ENCODE results near the gene GOLPH3.

The GOLPH3 gene

GRCh38 chr5:32103521-32103920 lies 70.6 kb downstream of the GOLPH3 start:
- TF ChIP-seq EP300 (IDR thresholded peaks at IDR 0.05; ENCODE audit: borderline replicate concordance), result no peak

- TF ChIP-seq FOXM1 (IDR thresholded peaks at IDR 0.05; ENCODE audit: borderline replicate concordance, low read depth) (no peak), TAF1 (IDR thresholded peaks at IDR 0.05; ENCODE audit: low read depth) (no peak), EP300 (IDR thresholded peaks at IDR 0.05; ENCODE audit: borderline replicate concordance) (no peak), TCF12 (IDR thresholded peaks at IDR 0.05; ENCODE audit: low read depth) (no peak), NFIC (IDR thresholded peaks at IDR 0.05) (no peak)
These were observed 71.7 kb downstream of the GOLPH3 start for GRCh38 chr5:32102254-32102986.

- TF ChIP-seq USF1 (IDR thresholded peaks at IDR 0.05), result no peak
- TF ChIP-seq RAD21 (IDR thresholded peaks at IDR 0.05; ENCODE audit: low read depth), result no peak
- no peak for TF ChIP-seq CEBPB (IDR thresholded peaks at IDR 0.05)
- no peak for TF ChIP-seq FOXM1 (IDR thresholded peaks at IDR 0.05; ENCODE audit: borderline replicate concordance, low read depth)
- TF ChIP-seq CREB1 (IDR thresholded peaks at IDR 0.05; ENCODE audit: low read depth), result no peak
- TF ChIP-seq TAF1 (IDR thresholded peaks at IDR 0.05; ENCODE audit: low read depth), result no peak
- TF ChIP-seq EGR1 (IDR thresholded peaks at IDR 0.05), result no peak
These were observed 73.3 kb downstream of the GOLPH3 start for GRCh38 chr5:32100691-32101302.

GRCh38 chr5:32100230-32100629 lies 73.9 kb downstream of the GOLPH3 start:
- TF ChIP-seq TAF1 (IDR thresholded peaks at IDR 0.05; ENCODE audit: low read depth), result no peak
- no peak for TF ChIP-seq REST (IDR thresholded peaks at IDR 0.05; ENCODE audit: low read depth)
- no peak for TF ChIP-seq YY1 (IDR thresholded peaks at IDR 0.05; ENCODE audit: low read depth)
- TF ChIP-seq CEBPB (IDR thresholded peaks at IDR 0.05), result no peak
- no peak for TF ChIP-seq MAX (IDR thresholded peaks at IDR 0.05)
- TF ChIP-seq ZBTB7A (IDR thresholded peaks at IDR 0.05; ENCODE audit: low read depth), result no peak
- TF ChIP-seq NFIC (IDR thresholded peaks at IDR 0.05), result no peak
- TF ChIP-seq EGR1 (IDR thresholded peaks at IDR 0.05), result no peak
- TF ChIP-seq USF1 (IDR thresholded peaks at IDR 0.05), result no peak
- no peak for TF ChIP-seq EP300 (IDR thresholded peaks at IDR 0.05; ENCODE audit: borderline replicate concordance)
- no peak for TF ChIP-seq TEAD4 (IDR thresholded peaks at IDR 0.05)
- TF ChIP-seq TCF12 (IDR thresholded peaks at IDR 0.05; ENCODE audit: low read depth), result no peak
- TF ChIP-seq FOXM1 (IDR thresholded peaks at IDR 0.05; ENCODE audit: borderline replicate concordance, low read depth), result no peak
- TF ChIP-seq RAD21 (IDR thresholded peaks at IDR 0.05; ENCODE audit: low read depth), result no peak
- no peak for TF ChIP-seq CREB1 (IDR thresholded peaks at IDR 0.05; ENCODE audit: low read depth)

GRCh38 chr5:32099486-32100035 lies 74.6 kb downstream of the GOLPH3 start:
- TF ChIP-seq EP300 (IDR thresholded peaks at IDR 0.05; ENCODE audit: borderline replicate concordance) (no peak), TAF1 (IDR thresholded peaks at IDR 0.05; ENCODE audit: low read depth) (no peak), RAD21 (IDR thresholded peaks at IDR 0.05; ENCODE audit: low read depth) (no peak), CREB1 (IDR thresholded peaks at IDR 0.05; ENCODE audit: low read depth) (no peak), REST (IDR thresholded peaks at IDR 0.05; ENCODE audit: low read depth) (no peak), USF1 (IDR thresholded peaks at IDR 0.05) (no peak), TCF12 (IDR thresholded peaks at IDR 0.05; ENCODE audit: low read depth) (no peak), CEBPB (IDR thresholded peaks at IDR 0.05) (no peak), TEAD4 (IDR thresholded peaks at IDR 0.05) (no peak), YY1 (IDR thresholded peaks at IDR 0.05; ENCODE audit: low read depth) (no peak), MAX (IDR thresholded peaks at IDR 0.05) (no peak)

All from Ishikawa (cell line).